HepG2 (cell line): ENCODE results near the gene RAMP3. TPM values are rescaled to one million over a fixed set of nuclear protein-coding genes. Genes with fewer than 3 reads are reported as not detected.

ENCODE experiments used
- IRX3 ChIP-seq: sonication (generic); formaldehyde crosslinking; IDR thresholded peaks from 2 replicates; pipeline ENCODE4 v1.8.1; 2023; ENCODE audit warnings: mild to moderate bottlenecking, low read depth, missing genetic modification reagents, borderline replicate concordance
- SNAPC2 ChIP-seq: sonication (generic); formaldehyde crosslinking; IDR thresholded peaks from 2 replicates; pipeline ENCODE4 v1.8.1; 2022; ENCODE audit warnings: mild to moderate bottlenecking, missing genetic modification reagents
- SP140L ChIP-seq: sonication (generic); formaldehyde crosslinking; IDR thresholded peaks from 2 replicates; pipeline ENCODE4 v1.4.0; 2020; ENCODE audit warnings: missing genetic modification reagents, borderline replicate concordance
- ZKSCAN1 ChIP-seq: fragments of 150-350 bp; IDR thresholded peaks from 2 replicates; pipeline ENCODE4 v1.6.1; 2014; ENCODE audit warnings: low read length
- ZNF101 ChIP-seq: sonication (generic); formaldehyde crosslinking; IDR thresholded peaks from 2 replicates; pipeline ENCODE4 v1.4.0; 2020; ENCODE audit warnings: mild to moderate bottlenecking, low read depth, missing genetic modification reagents, borderline replicate concordance
- ZNF263 ChIP-seq: sonication (generic); formaldehyde crosslinking; IDR thresholded peaks from 2 replicates; pipeline ENCODE4 v1.4.0; 2020; ENCODE audit warnings: missing genetic modification reagents
- ZNF558 ChIP-seq: sonication (generic); formaldehyde crosslinking; IDR thresholded peaks from 2 replicates; pipeline ENCODE4 v1.9.0; 2022; ENCODE audit warnings: mild to moderate bottlenecking, missing genetic modification reagents, borderline replicate concordance
- ZNF790 ChIP-seq: sonication (generic); formaldehyde crosslinking; IDR thresholded peaks from 2 replicates; pipeline ENCODE4 v1.8.0; 2022; ENCODE audit warnings: missing genetic modification reagents, mild to moderate bottlenecking, borderline replicate concordance
- polyA plus RNA-seq, 8 experiments: library from polyadenylated mRNA; depleted of rRNA in 3 of 8; stranded (reverse) in 7 of 8; unstranded in 1 of 8; fragments of >200 nt; fragmentation: Illumina TruSeq in 4 of 8; extraction: Trizol in 4 of 8; gene quantifications; 2 replicates each; pipeline versions ENCODE4 v1.2.1 to v1.2.3, GENCODE V29; 2011 to 2016; ENCODE audit warnings: low read depth in 4 of 8, missing spikeins in 1 of 8, mixed read lengths in 1 of 8; ENCODE audit not compliant: insufficient read depth in 1 of 8
- total RNA-seq, 5 experiments: library from RNA; depleted of rRNA; stranded (reverse); fragments of >200 nt; fragmentation: Illumina TruSeq; extraction: Trizol; gene quantifications; 2 replicates each; pipeline ENCODE4 v1.2.3, GENCODE V29; 2016; ENCODE audit warnings: low read depth in 1 of 5
- TF ChIP-seq, protein P1 (sequence below): sonication (generic); formaldehyde crosslinking; IDR thresholded peaks from 2 replicates; pipeline ENCODE4 v1.5.0; 2020; ENCODE audit warnings: mild to moderate bottlenecking, missing genetic modification reagents, borderline replicate concordance
- TF ChIP-seq, protein P2 (sequence below): IDR thresholded peaks from 2 replicates; pipeline ENCODE4 v1.6.1; 2016; ENCODE audit warnings: control low read depth
- TF ChIP-seq, protein P3 (sequence below): sonication (generic); formaldehyde crosslinking; IDR thresholded peaks from 2 replicates; pipeline ENCODE4 v1.4.0; 2020; ENCODE audit warnings: missing genetic modification reagents
- TF ChIP-seq, protein P4 (sequence below): sonication (generic); formaldehyde crosslinking; IDR thresholded peaks from 2 replicates; pipeline ENCODE4 v1.5.1; 2020; ENCODE audit warnings: missing genetic modification reagents, mild to moderate bottlenecking, borderline replicate concordance

RAMP3 gene
- total and polyA plus RNA-seq, 2 of the 13 experiments (the other 11 are each of a cell fraction or from before 2014, with no cell fraction given) = not detected

DNA sequence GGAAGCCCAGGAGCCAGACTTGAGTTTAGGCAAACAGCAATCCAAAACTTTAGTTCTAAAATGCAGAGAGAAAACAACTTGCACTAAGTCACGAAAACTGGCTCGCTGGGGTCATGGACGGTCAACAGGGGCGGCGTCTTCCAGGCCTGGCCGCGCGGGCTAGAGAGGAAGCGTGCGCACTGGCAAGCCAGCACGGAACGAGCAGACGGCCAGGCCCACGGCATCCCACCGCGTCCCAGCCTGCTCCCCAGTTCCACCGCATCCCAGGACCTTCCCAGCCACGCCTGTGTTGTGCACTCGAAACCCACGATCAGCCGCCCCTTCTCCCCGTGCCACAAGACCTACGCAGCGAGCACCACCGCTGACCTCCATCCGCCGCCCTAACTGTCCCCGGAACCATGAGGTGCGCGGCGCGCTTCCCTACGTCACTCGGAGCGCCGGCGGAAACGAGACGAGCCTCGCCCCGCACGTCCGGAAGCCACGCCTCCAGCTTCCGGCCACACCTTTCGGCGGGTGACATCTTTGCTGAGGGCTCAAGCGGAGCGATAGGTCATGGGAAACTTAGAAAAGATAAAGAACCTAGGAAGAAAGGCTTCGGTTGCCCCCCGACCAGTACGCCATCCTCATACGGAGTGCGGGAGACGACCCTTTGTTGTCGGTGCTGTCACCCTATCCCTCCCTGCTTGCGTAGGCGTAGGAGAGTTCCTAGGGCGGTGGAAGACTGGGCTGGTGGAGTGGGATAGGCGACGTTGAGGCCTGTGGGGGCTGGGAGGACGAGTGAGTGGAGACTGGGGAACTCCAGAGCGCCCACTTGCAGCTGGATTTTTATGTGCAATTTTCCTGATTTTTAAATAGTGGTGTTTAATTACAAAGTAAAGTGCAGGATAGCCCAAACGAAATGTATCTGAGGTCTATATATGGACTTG is 46.0 kb upstream of the RAMP3 start, which contains the start of gene TBRG4 (continued):
- TF ChIP-seq, protein P1, sequence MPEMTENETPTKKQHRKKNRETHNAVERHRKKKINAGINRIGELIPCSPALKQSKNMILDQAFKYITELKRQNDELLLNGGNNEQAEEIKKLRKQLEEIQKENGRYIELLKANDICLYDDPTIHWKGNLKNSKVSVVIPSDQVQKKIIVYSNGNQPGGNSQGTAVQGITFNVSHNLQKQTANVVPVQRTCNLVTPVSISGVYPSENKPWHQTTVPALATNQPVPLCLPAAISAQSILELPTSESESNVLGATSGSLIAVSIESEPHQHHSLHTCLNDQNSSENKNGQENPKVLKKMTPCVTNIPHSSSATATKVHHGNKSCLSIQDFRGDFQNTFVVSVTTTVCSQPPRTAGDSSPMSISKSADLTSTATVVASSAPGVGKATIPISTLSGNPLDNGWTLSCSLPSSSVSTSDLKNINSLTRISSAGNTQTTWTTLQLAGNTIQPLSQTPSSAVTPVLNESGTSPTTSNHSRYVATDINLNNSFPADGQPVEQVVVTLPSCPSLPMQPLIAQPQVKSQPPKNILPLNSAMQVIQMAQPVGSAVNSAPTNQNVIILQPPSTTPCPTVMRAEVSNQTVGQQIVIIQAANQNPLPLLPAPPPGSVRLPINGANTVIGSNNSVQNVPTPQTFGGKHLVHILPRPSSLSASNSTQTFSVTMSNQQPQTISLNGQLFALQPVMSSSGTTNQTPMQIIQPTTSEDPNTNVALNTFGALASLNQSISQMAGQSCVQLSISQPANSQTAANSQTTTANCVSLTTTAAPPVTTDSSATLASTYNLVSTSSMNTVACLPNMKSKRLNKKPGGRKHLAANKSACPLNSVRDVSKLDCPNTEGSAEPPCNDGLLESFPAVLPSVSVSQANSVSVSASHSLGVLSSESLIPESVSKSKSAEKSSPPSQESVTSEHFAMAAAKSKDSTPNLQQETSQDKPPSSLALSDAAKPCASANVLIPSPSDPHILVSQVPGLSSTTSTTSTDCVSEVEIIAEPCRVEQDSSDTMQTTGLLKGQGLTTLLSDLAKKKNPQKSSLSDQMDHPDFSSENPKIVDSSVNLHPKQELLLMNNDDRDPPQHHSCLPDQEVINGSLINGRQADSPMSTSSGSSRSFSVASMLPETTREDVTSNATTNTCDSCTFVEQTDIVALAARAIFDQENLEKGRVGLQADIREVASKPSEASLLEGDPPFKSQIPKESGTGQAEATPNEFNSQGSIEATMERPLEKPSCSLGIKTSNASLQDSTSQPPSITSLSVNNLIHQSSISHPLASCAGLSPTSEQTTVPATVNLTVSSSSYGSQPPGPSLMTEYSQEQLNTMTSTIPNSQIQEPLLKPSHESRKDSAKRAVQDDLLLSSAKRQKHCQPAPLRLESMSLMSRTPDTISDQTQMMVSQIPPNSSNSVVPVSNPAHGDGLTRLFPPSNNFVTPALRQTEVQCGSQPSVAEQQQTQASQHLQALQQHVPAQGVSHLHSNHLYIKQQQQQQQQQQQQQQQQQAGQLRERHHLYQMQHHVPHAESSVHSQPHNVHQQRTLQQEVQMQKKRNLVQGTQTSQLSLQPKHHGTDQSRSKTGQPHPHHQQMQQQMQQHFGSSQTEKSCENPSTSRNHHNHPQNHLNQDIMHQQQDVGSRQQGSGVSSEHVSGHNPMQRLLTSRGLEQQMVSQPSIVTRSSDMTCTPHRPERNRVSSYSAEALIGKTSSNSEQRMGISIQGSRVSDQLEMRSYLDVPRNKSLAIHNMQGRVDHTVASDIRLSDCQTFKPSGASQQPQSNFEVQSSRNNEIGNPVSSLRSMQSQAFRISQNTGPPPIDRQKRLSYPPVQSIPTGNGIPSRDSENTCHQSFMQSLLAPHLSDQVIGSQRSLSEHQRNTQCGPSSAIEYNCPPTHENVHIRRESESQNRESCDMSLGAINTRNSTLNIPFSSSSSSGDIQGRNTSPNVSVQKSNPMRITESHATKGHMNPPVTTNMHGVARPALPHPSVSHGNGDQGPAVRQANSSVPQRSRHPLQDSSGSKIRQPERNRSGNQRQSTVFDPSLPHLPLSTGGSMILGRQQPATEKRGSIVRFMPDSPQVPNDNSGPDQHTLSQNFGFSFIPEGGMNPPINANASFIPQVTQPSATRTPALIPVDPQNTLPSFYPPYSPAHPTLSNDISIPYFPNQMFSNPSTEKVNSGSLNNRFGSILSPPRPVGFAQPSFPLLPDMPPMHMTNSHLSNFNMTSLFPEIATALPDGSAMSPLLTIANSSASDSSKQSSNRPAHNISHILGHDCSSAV = no peak
- TF ChIP-seq IRX3 (CRISPR knock-in tag) (no peak), ZNF558 (CRISPR knock-in tag) (peak; percentile 91), ZNF790 (CRISPR knock-in tag) (peak; percentile 90), ZNF101 (CRISPR knock-in tag) (no peak), ZNF263 (CRISPR knock-in tag) (peak; percentile 69), ZKSCAN1 (no peak), SP140L (CRISPR knock-in tag) (no peak; the same call in 1 of the 2 replicates), SNAPC2 (0 out of 2 replicates have a peak, but pooled peaks have one; percentile 17)
- TF ChIP-seq, protein P2, sequence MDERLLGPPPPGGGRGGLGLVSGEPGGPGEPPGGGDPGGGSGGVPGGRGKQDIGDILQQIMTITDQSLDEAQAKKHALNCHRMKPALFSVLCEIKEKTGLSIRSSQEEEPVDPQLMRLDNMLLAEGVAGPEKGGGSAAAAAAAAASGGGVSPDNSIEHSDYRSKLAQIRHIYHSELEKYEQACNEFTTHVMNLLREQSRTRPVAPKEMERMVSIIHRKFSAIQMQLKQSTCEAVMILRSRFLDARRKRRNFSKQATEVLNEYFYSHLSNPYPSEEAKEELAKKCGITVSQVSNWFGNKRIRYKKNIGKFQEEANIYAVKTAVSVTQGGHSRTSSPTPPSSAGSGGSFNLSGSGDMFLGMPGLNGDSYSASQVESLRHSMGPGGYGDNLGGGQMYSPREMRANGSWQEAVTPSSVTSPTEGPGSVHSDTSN (CRISPR knock-in tag) = no peak
- TF ChIP-seq, protein P3, sequence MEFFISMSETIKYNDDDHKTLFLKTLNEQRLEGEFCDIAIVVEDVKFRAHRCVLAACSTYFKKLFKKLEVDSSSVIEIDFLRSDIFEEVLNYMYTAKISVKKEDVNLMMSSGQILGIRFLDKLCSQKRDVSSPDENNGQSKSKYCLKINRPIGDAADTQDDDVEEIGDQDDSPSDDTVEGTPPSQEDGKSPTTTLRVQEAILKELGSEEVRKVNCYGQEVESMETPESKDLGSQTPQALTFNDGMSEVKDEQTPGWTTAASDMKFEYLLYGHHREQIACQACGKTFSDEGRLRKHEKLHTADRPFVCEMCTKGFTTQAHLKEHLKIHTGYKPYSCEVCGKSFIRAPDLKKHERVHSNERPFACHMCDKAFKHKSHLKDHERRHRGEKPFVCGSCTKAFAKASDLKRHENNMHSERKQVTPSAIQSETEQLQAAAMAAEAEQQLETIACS = peak; percentile 72
- TF ChIP-seq, protein P4, sequence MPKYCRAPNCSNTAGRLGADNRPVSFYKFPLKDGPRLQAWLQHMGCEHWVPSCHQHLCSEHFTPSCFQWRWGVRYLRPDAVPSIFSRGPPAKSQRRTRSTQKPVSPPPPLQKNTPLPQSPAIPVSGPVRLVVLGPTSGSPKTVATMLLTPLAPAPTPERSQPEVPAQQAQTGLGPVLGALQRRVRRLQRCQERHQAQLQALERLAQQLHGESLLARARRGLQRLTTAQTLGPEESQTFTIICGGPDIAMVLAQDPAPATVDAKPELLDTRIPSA (CRISPR knock-in tag) = peak; percentile 93; the same call in 1 of the 2 replicates
